HEK293 (cell line): ENCODE results near the gene CLEC16A.

Experiments used
- ZEB2 ChIP-seq: fragments of 450-650 bp; formaldehyde crosslinking; IDR thresholded peaks from 2 replicates; pipeline ENCODE4 v1.5.1; 2016; ENCODE audit warnings: missing biosample characterization, missing genetic modification characterization
- ZFHX2 ChIP-seq: fragments of 450-650 bp; formaldehyde crosslinking; conservative IDR thresholded peaks from 2 replicates; pipeline ENCODE4 v1.5.1; 2016; ENCODE audit warnings: missing biosample characterization, missing genetic modification characterization
- TF ChIP-seq, protein P1 (sequence below): fragments of 450-650 bp; formaldehyde crosslinking; IDR thresholded peaks from 2 replicates; pipeline ENCODE4 v1.5.1; 2016; ENCODE audit warnings: missing biosample characterization, missing genetic modification characterization
- TF ChIP-seq, protein P2 (sequence below): fragments of 450-650 bp; formaldehyde crosslinking; IDR thresholded peaks from 2 replicates; pipeline ENCODE4 v1.5.1; 2016; ENCODE audit warnings: missing biosample characterization, missing genetic modification characterization

DNA sequence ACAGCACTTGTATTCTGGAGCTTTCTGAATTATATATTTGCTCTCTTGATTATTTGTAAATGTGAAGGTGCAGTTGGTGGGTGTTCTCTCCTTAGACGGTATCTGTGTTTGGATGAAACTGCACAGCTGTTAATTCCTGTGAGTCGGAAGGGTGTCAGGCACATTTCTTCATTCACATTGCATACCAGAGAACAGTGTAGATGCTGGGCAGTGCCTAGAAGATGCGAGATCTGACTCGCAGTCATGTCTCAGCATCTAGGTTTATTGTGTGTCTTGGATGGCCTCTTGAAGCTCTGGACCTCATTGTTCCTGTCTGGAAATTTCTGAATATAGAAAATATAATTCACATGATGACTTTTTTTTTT lies 61.2 kb downstream of the CLEC16A start:
- no peak for TF ChIP-seq ZFHX2 (tag by site-specific recombination)
- TF ChIP-seq, protein P1, sequence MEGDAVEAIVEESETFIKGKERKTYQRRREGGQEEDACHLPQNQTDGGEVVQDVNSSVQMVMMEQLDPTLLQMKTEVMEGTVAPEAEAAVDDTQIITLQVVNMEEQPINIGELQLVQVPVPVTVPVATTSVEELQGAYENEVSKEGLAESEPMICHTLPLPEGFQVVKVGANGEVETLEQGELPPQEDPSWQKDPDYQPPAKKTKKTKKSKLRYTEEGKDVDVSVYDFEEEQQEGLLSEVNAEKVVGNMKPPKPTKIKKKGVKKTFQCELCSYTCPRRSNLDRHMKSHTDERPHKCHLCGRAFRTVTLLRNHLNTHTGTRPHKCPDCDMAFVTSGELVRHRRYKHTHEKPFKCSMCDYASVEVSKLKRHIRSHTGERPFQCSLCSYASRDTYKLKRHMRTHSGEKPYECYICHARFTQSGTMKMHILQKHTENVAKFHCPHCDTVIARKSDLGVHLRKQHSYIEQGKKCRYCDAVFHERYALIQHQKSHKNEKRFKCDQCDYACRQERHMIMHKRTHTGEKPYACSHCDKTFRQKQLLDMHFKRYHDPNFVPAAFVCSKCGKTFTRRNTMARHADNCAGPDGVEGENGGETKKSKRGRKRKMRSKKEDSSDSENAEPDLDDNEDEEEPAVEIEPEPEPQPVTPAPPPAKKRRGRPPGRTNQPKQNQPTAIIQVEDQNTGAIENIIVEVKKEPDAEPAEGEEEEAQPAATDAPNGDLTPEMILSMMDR (tag by site-specific recombination), result no peak
- TF ChIP-seq ZEB2 (tag by site-specific recombination), result no peak
- TF ChIP-seq, protein P2, sequence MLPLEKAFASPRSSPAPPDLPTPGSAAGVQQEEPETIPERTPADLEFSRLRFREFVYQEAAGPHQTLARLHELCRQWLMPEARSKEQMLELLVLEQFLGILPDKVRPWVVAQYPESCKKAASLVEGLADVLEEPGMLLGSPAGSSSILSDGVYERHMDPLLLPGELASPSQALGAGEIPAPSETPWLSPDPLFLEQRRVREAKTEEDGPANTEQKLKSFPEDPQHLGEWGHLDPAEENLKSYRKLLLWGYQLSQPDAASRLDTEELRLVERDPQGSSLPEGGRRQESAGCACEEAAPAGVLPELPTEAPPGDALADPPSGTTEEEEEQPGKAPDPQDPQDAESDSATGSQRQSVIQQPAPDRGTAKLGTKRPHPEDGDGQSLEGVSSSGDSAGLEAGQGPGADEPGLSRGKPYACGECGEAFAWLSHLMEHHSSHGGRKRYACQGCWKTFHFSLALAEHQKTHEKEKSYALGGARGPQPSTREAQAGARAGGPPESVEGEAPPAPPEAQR (tag by site-specific recombination), result no peak
